HG02678 (cell line): Measurements from ENCODE around the gene SAP25.
"Not testable (repeated sequence)": the region's sequence is repeated elsewhere in the genome, so short reads cannot be mapped to it uniquely, and the experiment has no call there.

Experiments used
- ATAC-seq: cut with Tn5 transposase; IDR thresholded peaks from one replicate; pipeline ENCODE4 v1.9.1; 2021; ENCODE audit warnings: mild to moderate bottlenecking, moderate library complexity; ENCODE audit not compliant: unreplicated experiment

The SAP25 gene

GRCh38 chr7:100577103-100577502, 3.4 kb upstream of the SAP25 start:
- ATAC-seq: no peak

- no peak for ATAC-seq
These were observed 2.8 kb upstream of the SAP25 start for GRCh38 chr7:100576384-100576993.

GRCh38 chr7:100575746-100576383, 2.2 kb upstream of the SAP25 start:
- no peak for ATAC-seq

GRCh38 chr7:100575206-100575631, 1.5 kb upstream of the SAP25 start:
- no peak for ATAC-seq

GRCh38 chr7:100574362-100575205, 884 bp upstream of the SAP25 start:
- no peak for ATAC-seq

- no peak for ATAC-seq
These were observed 588 bp downstream of the SAP25 start for GRCh38 chr7:100572949-100573675.

- no peak for ATAC-seq
These were observed 1.3 kb downstream of the SAP25 start for GRCh38 chr7:100572281-100572948.

GRCh38 chr7:100571829-100572116, 1.9 kb downstream of the SAP25 start:
- no peak for ATAC-seq

GRCh38 chr7:100570954-100571828, 2.5 kb downstream of the SAP25 start:
- ATAC-seq: no peak

- ATAC-seq: no peak
These were observed 4.5 kb downstream of the SAP25 start for GRCh38 chr7:100568896-100569844.

GRCh38 chr7:100568176-100568895, 5.4 kb downstream of the SAP25 start:
- ATAC-seq: no peak

- no peak for ATAC-seq
These were observed 5.9 kb downstream of the SAP25 start for GRCh38 chr7:100567751-100568175.

GRCh38 chr7:100567031-100567730, 6.5 kb downstream of the SAP25 start:
- ATAC-seq: no peak

GRCh38 chr7:100566018-100566531, 7.6 kb downstream of the SAP25 start:
- no peak for ATAC-seq

GRCh38 chr7:100565133-100565571, 8.5 kb downstream of the SAP25 start:
- ATAC-seq: no peak

- ATAC-seq: not testable (repeated sequence)
These were observed 9.3 kb downstream of the SAP25 start for GRCh38 chr7:100564405-100564804.

GRCh38 chr7:100563809-100564400, 9.8 kb downstream of the SAP25 start:
- no peak for ATAC-seq
